Psoas muscle (tissue), 8 donors: Measurements from ENCODE around the gene METTL17. TPM values are rescaled to one million over a fixed set of nuclear protein-coding genes. Genes with fewer than 3 reads are reported as not detected.
A peak's percentile ranks its signal among the peaks of the same experiment; 100 is the strongest.
"Not testable (repeated sequence)": the region's sequence is repeated elsewhere in the genome, so short reads cannot be mapped to it uniquely, and the experiment has no call there.

ENCODE experiments used
- ATAC-seq, 4 donors: fragments of 200-7000 bp; cut with Tn5 transposase; one replicate each; pipeline ENCODE4 v1.9.1; 2020; ENCODE audit warnings: moderate library complexity in 3 of 4, mild to moderate bottlenecking in 2 of 4
- DNase-seq, 2 donors: peaks; one replicate each; pipeline ENCODE4 v3.0.0-alpha.2; 2020
- H3K27ac ChIP-seq: fragments of 200-600 bp; one replicate; pipeline ENCODE4 v1.8.0; 2022
- H3K27me3 ChIP-seq, 3 donors: fragments of 200-600 bp in 1 of 3; one replicate each; pipeline versions ENCODE4 v1.6.1 to v1.8.0; 2013 to 2022; ENCODE audit warnings: low read length in 2 of 3, mild to moderate bottlenecking in 2 of 3, moderate library complexity in 1 of 3; ENCODE audit not compliant: insufficient read depth in 3 of 3
- H3K36me3 ChIP-seq, 2 donors: fragments of 200-600 bp in 1 of 2; one replicate each; pipeline versions ENCODE4 v1.6.1 to v1.8.0; 2013 to 2022; ENCODE audit warnings: low read depth in 1 of 2, mild to moderate bottlenecking in 1 of 2, moderate library complexity in 1 of 2; ENCODE audit not compliant: insufficient read depth in 1 of 2
- H3K4me1 ChIP-seq: fragments of 200-600 bp; one replicate; pipeline ENCODE4 v1.8.0; 2022
- H3K4me3 ChIP-seq: fragments of 200-600 bp; one replicate; pipeline ENCODE4 v1.8.0; 2022; ENCODE audit warnings: mild to moderate bottlenecking
- H3K9me3 ChIP-seq: fragments of 200-600 bp; one replicate; pipeline ENCODE4 v1.8.0; 2022
- WGBS, 3 donors: extraction: QIAGEN DNeasy Blood & Tissue Kit; methylation state at CpG; one replicate each; pipeline versions ENCODE4 v1.1.6 to v1.1.7; 2013; 5-methylcytosine and 5-hydroxymethylcytosine counted together
- intact Hi-C, 2 donors: fragments of 100-400 bp; cut with DNase I; formaldehyde crosslinking; loops; one replicate each; pipeline versions ENCODE4 v1.11.0 to v1.14.2; 2022
- long read RNA-seq, 2 donors: library from polyadenylated mRNA; unstranded; transcript quantifications; one replicate each; pipeline ENCODE4 v2.0.0, GENCODE V29; 2021
- polyA plus RNA-seq, 3 donors: library from polyadenylated mRNA; stranded (reverse); fragments of 200-250 nt; gene quantifications; one replicate each; pipeline ENCODE4 v1.2.3, GENCODE V29; 2013
- total RNA-seq, 4 donors: library from RNA; stranded (reverse); fragmentation: NEBNext Ultra II Directional in 2 of 4; extraction: Animal tissue kit (Norgen Biotek cat#: 25700) in 2 of 4; gene quantifications; one replicate each; pipeline versions ENCODE4 v1.2.1 to v1.2.4, GENCODE V29; 2021 to 2023
- TF ChIP-seq, protein P1 (sequence below): fragments of 200-600 bp; IDR thresholded peaks from one replicate; pipeline ENCODE4 v1.8.0; 2022; ENCODE audit warnings: antibody characterized with exemption
- donor health status: healthy with polysubstance abuse.
- donor health status: DM: no; HTN: no; CAD: no; lungs with moderate emphysema.
- donor health status: Bipolar disorder and iron deficiency.
- donor health status: healthy.
- donor health status: DM: yes; HTN: yes; CAD: no.
- donor health status: DM: no; HTN: no; CAD: no.
- donor health status: DM: no; HTN: no; CAD: no.
- donor health status: DM: yes; HTN: yes; CAD: no.

The METTL17 gene
- 10 to 100 TPM; 24.6 to 38.0 (median 29.3) TPM for total RNA-seq
- polyA plus RNA-seq = 10 to 100 TPM; 38.6 to 55.7 (median 50.7) TPM
- long read RNA-seq, donor 1, transcript METTL17-201 (14 exons, 1,749 nt) = major isoform, 17 of 20 reads
- long read RNA-seq, donor 1, partial matches to known transcripts = 0 of 20 reads
- long read RNA-seq, donor 1, other reads (novel, unspliced or antisense) = 3 of 20 reads
- long read RNA-seq, donor 2, transcript METTL17-201 (14 exons, 1,749 nt) = major isoform, 28 of 59 reads
- long read RNA-seq, donor 2, partial matches to known transcripts = 5 of 59 reads
- long read RNA-seq, donor 2, other reads (novel, unspliced or antisense) = 12 of 59 reads

- peaks cover 7% of the 10 kb centered on the region for H3K4me1 ChIP-seq
- no peaks in the 10 kb centered on the region for H3K9me3 ChIP-seq
- intact Hi-C loops = no loop called here
Observed at GRCh38 chr14:20989787-20990600, at the start of gene METTL17. TSS of gene METTL17 (plus strand) at chr14:20989980. CDS start at chr14:20990003, 23 bp downstream.

GRCh38 chr14:20945146-20945545 lies 44.6 kb upstream of the METTL17 start:
- H3K9me3 ChIP-seq, H3K4me1 ChIP-seq, H3K36me3 ChIP-seq, intact Hi-C loops, H3K4me3 ChIP-seq, H3K27ac ChIP-seq, DNase-seq, ATAC-seq: not testable (repeated sequence)
- H3K27me3 ChIP-seq = peaks cover 0 to 12% (median 0%) of the 10 kb centered on the region in 3 donors
- WGBS, 3 donors = 81 to 84% (median 83%) methylated on average over 6 of the region's 6 CpGs

More at GRCh38 chr14:20989787-20990600, at the start of gene METTL17:
- peak; percentile 89 to 95 for DNase-seq
- WGBS, 3 donors = 0 to 1% (median 1%) methylated on average over 41 to 42 of the region's 42 CpGs
- ATAC-seq = peak; percentile 96 to 98 (median 96)
- Histone ChIP-seq H3K27me3 (no peaks in the 10 kb centered on the region), H3K27ac (peak within 1 kb of the TSS; percentile 84), H3K4me3 (peak within 1 kb of the TSS; percentile 89), H3K36me3 (peaks cover 16 to 39% of the 10 kb centered on the region in 2 donors)
- TF ChIP-seq, protein P1, sequence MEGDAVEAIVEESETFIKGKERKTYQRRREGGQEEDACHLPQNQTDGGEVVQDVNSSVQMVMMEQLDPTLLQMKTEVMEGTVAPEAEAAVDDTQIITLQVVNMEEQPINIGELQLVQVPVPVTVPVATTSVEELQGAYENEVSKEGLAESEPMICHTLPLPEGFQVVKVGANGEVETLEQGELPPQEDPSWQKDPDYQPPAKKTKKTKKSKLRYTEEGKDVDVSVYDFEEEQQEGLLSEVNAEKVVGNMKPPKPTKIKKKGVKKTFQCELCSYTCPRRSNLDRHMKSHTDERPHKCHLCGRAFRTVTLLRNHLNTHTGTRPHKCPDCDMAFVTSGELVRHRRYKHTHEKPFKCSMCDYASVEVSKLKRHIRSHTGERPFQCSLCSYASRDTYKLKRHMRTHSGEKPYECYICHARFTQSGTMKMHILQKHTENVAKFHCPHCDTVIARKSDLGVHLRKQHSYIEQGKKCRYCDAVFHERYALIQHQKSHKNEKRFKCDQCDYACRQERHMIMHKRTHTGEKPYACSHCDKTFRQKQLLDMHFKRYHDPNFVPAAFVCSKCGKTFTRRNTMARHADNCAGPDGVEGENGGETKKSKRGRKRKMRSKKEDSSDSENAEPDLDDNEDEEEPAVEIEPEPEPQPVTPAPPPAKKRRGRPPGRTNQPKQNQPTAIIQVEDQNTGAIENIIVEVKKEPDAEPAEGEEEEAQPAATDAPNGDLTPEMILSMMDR = peak; percentile 4

GRCh38 chr14:20946707-20947106 lies 43.1 kb upstream of the METTL17 start:
- not testable (repeated sequence) for ATAC-seq

DNA sequence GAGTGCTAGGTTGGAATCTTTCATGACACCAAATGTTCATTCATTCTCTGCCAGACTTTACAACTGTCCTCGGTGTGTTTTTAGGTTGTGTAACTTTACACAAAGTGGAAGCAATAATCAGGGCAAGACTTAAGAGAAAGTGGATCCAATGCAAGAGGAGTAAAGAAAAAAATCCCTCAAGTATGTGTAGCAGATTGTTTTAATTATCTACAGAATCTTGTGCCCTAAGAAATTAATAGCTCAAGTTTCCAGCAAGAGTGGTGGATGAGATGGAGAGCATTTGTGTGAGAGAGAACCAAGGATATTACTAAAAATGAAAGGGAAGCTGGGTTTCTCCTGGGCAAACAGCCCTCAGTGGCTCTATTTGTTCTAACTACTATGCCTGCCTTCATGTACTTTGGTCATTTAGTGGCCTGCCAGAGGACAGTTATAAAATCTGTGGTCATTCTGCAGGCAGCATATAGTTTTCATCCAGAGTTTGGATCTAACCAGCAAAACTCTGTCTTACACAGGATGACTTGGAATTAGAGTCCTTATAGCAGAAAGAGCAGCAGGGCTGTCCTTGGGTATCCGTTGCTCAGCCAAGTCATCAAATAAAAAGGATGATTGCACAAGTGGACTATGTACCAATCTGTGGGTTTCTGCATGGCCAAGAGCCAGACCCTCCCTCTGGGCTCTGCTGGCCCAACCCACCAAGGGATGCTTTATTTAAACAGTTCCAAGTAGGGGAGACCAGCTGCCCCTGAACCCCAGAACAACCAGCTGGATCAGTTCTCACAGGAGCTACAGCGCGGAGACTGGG lies 34.8 kb upstream of the METTL17 start, which contains the start of gene RNASE2:
Gene RNASE2 (plus strand): TSS at position 752 of the 802 bp plus-strand sequence. CDS start 285 bp downstream, outside the sequence.
- intact Hi-C loops = loop anchor here in 1 of 2 donors (10.0 kb wide), 1 partner anchor 350 kb away; no protein-coding TSS in a partner anchor
- H3K27me3 ChIP-seq = peaks cover 0 to 13% (median 0%) of the 10 kb centered on the region in 3 donors
- H3K27ac ChIP-seq, H3K4me3 ChIP-seq, H3K4me1 ChIP-seq, ATAC-seq, H3K9me3 ChIP-seq, H3K36me3 ChIP-seq: not testable (repeated sequence)
- DNase-seq = peak in 1 of 2 donors; percentile 14
- WGBS, 3 donors = 60 to 70% (median 63%) methylated on average over 3 to 4 of the region's 4 CpGs

More at GRCh38 chr14:20946707-20947106, 43.1 kb upstream of the METTL17 start:
- peaks cover 0 to 11% (median 0%) of the 10 kb centered on the region in 3 donors for H3K27me3 ChIP-seq
- WGBS, 3 donors = 70 to 86% methylated on average over 4 of the region's 9 CpGs; no CpG with 5 or more reads in 1 of the 3 donors
- DNase-seq, intact Hi-C loops, H3K9me3 ChIP-seq, H3K4me1 ChIP-seq, H3K27ac ChIP-seq, H3K36me3 ChIP-seq, H3K4me3 ChIP-seq: not testable (repeated sequence)

DNA sequence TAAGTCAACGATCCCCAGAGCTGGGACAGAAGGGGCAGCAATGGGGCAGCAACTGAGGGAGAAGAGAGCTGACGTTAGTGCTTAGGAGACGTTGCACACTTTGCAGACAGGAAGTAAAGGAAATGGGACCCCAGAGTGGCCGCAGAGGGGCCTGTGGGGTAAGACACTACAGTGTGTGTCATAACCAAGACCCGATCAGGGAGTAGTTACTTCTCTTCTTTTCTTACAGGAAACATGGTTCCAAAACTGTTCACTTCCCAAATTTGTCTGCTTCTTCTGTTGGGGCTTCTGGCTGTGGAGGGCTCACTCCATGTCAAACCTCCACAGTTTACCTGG lies 34.3 kb upstream of the METTL17 start:
- WGBS, 3 donors = 51 to 64% (median 57%) methylated on average over 5 of the region's 5 CpGs
- ATAC-seq, H3K9me3 ChIP-seq, H3K36me3 ChIP-seq, DNase-seq, H3K4me1 ChIP-seq, H3K27ac ChIP-seq, H3K4me3 ChIP-seq: not testable (repeated sequence)
- intact Hi-C loops = loop anchor here in 1 of 2 donors (10.0 kb wide), 1 partner anchor 351 kb away; no protein-coding TSS in a partner anchor
- H3K27me3 ChIP-seq = peaks cover 0 to 13% (median 0%) of the 10 kb centered on the region in 3 donors

DNA sequence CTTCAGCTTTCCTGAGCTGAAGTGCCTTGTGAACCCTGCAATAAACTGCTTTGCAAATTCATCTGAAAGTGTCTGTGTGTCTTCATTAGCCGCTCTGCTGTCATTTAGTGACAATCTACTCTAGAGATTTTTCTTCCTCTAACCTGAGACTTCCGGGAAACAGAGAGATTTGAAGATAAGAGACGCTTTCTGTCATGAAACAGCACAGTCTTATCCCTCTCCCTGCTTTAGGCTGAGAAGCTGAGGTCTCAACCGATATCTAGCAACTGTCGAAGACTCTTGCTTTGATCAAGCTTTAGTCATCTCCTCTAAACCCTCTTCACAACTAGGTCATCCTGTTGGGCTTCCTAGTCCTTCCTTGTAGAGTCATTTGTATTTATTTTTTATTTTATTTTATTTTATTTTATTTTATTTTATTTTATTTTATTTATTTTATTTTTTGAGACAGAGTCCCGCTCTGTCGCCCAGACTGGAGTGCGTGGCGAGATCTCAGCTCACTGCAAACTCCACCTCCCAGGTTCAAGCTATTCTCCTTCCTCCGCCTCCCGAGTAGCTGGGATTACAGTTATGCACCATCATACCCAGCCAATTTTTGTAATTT lies 33.3 kb upstream of the METTL17 start:
- TF ChIP-seq, protein P1 = no peak
- intact Hi-C loops = loop anchor here in 1 of 2 donors (10.0 kb wide), 1 partner anchor 352 kb away; no protein-coding TSS in a partner anchor
- ATAC-seq = no peak

GRCh38 chr14:20958946-20959345 lies 30.8 kb upstream of the METTL17 start:
- ATAC-seq, H3K9me3 ChIP-seq, H3K4me3 ChIP-seq, H3K27ac ChIP-seq, H3K36me3 ChIP-seq, DNase-seq, H3K4me1 ChIP-seq: not testable (repeated sequence)
- H3K27me3 ChIP-seq = peaks cover 0 to 13% (median 0%) of the 10 kb centered on the region in 3 donors
- intact Hi-C loops = loop anchor here in 1 of 2 donors (10.0 kb wide), 1 partner anchor 354 kb away; no protein-coding TSS in a partner anchor

More for the DNA sequence above, 33.3 kb upstream of the METTL17 start:
- Histone ChIP-seq H3K36me3 (no peaks in the 10 kb centered on the region), H3K9me3 (no peaks in the 10 kb centered on the region), H3K27ac (no peak overlapping the region), H3K27me3 (peaks cover 0 to 13% (median 0%) of the 10 kb centered on the region in 3 donors), H3K4me1 (no peaks in the 10 kb centered on the region), H3K4me3 (no peak overlapping the region)
- DNase-seq = no peak
- 85 to 88% (median 86%) methylated on average over 11 of the region's 11 CpGs for WGBS, 3 donors
